Neutrophil (primary cell): Measurements from ENCODE around the gene ITPK1.

Experiments
- H3K27ac ChIP-seq: fragments of 200-600 bp; sonication (generic); 2 replicates; pipeline ENCODE4 v1.5.1; 2016; ENCODE audit warnings: mild to moderate bottlenecking, moderate library complexity
- H3K27me3 ChIP-seq: fragments of 200-600 bp; sonication (generic); 2 replicates; pipeline ENCODE4 v1.6.0; 2016; ENCODE audit warnings: mild to moderate bottlenecking
- H3K36me3 ChIP-seq: fragments of 200-600 bp; sonication (generic); 2 replicates; pipeline ENCODE4 v1.5.1; 2017
- H3K4me1 ChIP-seq, 2 experiments: fragments of 200-600 bp in 1 of 2; sonication (generic) in 1 of 2; 1 replicate in 1 of 2; 2 replicates in 1 of 2; pipeline versions ENCODE4 v1.5.1 to v1.6.1; 2013 to 2016; ENCODE audit warnings: low read depth in 1 of 2, low read length in 1 of 2, mild to moderate bottlenecking in 1 of 2, moderate library complexity in 1 of 2; ENCODE audit not compliant: control insufficient read depth in 1 of 2, insufficient read depth in 1 of 2
- H3K4me3 ChIP-seq, 2 experiments: fragments of 200-600 bp in 1 of 2; sonication (generic) in 1 of 2; 1 replicate in 1 of 2; 2 replicates in 1 of 2; pipeline ENCODE4 v1.5.1; 2013 to 2016; ENCODE audit warnings: low read depth in 1 of 2, low read length in 1 of 2, mild to moderate bottlenecking in 1 of 2, moderate library complexity in 1 of 2
- H3K9me3 ChIP-seq: fragments of 200-600 bp; sonication (generic); 2 replicates; pipeline ENCODE4 v1.5.1; 2016
- TF ChIP-seq, protein P1 (sequence below): fragments of 200-600 bp; sonication (generic); IDR thresholded peaks from 2 replicates; pipeline ENCODE4 v1.5.1; 2016; ENCODE audit warnings: antibody characterized with exemption

Gene ITPK1

DNA sequence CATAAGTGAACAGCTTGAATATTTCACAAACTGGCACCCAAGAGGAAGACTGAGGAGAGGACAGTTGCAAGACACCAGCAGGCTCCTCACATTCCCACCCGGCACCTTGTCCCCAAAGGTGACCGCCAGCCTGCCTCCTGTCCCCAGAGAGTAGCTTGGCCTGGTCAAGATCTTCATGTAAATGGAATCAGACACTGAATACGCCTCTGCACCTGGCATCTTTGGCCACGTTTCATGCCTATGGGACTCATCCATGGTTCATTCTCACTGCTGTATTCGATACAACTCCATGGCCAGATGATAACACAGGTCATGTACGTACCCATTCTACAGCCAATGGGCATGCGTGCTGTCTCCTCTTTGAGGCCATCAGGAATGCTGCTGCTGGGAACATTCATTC, 60.8 kb downstream of the ITPK1 start:
- H3K27me3 ChIP-seq: no peaks in the 10 kb centered on the region
- H3K9me3 ChIP-seq: no peaks in the 10 kb centered on the region
- no peak overlapping the region for H3K27ac ChIP-seq
- H3K4me3 ChIP-seq: no peak overlapping the region
- peaks cover 0 to 4% of the 10 kb centered on the region in 2 experiments for H3K4me1 ChIP-seq
- TF ChIP-seq, protein P1, sequence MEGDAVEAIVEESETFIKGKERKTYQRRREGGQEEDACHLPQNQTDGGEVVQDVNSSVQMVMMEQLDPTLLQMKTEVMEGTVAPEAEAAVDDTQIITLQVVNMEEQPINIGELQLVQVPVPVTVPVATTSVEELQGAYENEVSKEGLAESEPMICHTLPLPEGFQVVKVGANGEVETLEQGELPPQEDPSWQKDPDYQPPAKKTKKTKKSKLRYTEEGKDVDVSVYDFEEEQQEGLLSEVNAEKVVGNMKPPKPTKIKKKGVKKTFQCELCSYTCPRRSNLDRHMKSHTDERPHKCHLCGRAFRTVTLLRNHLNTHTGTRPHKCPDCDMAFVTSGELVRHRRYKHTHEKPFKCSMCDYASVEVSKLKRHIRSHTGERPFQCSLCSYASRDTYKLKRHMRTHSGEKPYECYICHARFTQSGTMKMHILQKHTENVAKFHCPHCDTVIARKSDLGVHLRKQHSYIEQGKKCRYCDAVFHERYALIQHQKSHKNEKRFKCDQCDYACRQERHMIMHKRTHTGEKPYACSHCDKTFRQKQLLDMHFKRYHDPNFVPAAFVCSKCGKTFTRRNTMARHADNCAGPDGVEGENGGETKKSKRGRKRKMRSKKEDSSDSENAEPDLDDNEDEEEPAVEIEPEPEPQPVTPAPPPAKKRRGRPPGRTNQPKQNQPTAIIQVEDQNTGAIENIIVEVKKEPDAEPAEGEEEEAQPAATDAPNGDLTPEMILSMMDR: no peak
- H3K36me3 ChIP-seq: peaks cover 36% of the 10 kb centered on the region

GRCh38 chr14:93054006-93054405, 61.7 kb downstream of the ITPK1 start:
- H3K9me3 ChIP-seq: no peaks in the 10 kb centered on the region
- peaks cover 0 to 4% of the 10 kb centered on the region in 2 experiments for H3K4me1 ChIP-seq
- TF ChIP-seq, protein P1: no peak
- peaks cover 43% of the 10 kb centered on the region for H3K36me3 ChIP-seq
- H3K27me3 ChIP-seq: no peaks in the 10 kb centered on the region
- no peak overlapping the region for H3K4me3 ChIP-seq
- H3K27ac ChIP-seq: no peak overlapping the region

- H3K36me3 ChIP-seq: peaks cover 51% of the 10 kb centered on the region
- no peak overlapping the region for H3K27ac ChIP-seq
- H3K4me1 ChIP-seq: peaks cover 0 to 4% of the 10 kb centered on the region in 2 experiments
- H3K9me3 ChIP-seq: no peaks in the 10 kb centered on the region
- H3K27me3 ChIP-seq: no peaks in the 10 kb centered on the region
- H3K4me3 ChIP-seq: no peak overlapping the region
- TF ChIP-seq, protein P1: no peak
Observed at GRCh38 chr14:93051600-93052546, 63.9 kb downstream of the ITPK1 start.

DNA sequence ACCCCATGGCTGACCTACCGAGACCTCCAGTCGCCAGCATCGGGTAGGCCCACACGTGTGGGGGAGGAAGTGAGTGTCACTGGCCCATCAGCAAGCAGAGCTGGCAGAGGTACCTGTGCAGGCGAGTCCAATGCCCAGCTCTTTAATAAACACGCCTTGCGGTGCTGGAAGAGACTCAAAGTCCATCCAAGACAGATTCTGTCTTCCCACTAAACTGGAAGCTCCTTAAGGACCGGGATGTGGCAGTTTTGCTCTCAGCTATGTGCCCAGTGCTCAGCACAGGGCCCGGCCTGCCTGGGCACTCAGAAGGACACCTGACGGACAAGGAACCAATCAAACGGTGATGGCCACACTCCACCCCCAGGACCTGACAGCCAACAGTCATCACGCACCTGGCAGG, 65.0 kb downstream of the ITPK1 start:
- TF ChIP-seq, protein P1: no peak
- Histone ChIP-seq H3K27me3 (no peaks in the 10 kb centered on the region), H3K9me3 (no peaks in the 10 kb centered on the region), H3K27ac (no peak overlapping the region), H3K4me1 (peaks cover 3 to 12% of the 10 kb centered on the region in 2 experiments), H3K4me3 (no peak overlapping the region), H3K36me3 (peaks cover 46% of the 10 kb centered on the region)

GRCh38 chr14:93049867-93050331, 65.8 kb downstream of the ITPK1 start:
- Histone ChIP-seq H3K27me3 (no peaks in the 10 kb centered on the region), H3K4me3 (no peak overlapping the region), H3K27ac (no peak overlapping the region), H3K4me1 (peaks cover 11 to 20% of the 10 kb centered on the region in 2 experiments), H3K36me3 (peaks cover 37% of the 10 kb centered on the region), H3K9me3 (no peaks in the 10 kb centered on the region)
- TF ChIP-seq, protein P1: no peak
